A549 (cell line): Measurements from ENCODE around the gene UGT1A10. TPM values are rescaled to one million over a fixed set of nuclear protein-coding genes. Genes with fewer than 3 reads are reported as not detected.

ENCODE experiments used
- ATAC-seq, 2 experiments: fragments of 200-7000 bp in 1 of 2; fragments of >200 bp in 1 of 2; cut with Nextera tagmentation in 1 of 2; cut with Tn5 transposase in 1 of 2; 3 replicates each; pipeline versions ENCODE4 v1.8.0 to v1.9.1; 2018 to 2020; ENCODE audit warnings: mild to moderate bottlenecking in 1 of 2, moderate library complexity in 1 of 2
- CTCF ChIA-PET: fragments of 300-600 bp; sonication (Branson Sonifier 250); formaldehyde crosslinking; extraction: SDS; loops from one replicate; lab custom pipeline; 2021; ENCODE audit warnings: antibody characterized with exemption, inconsistent platforms; lab: Yijun Ruan, JAX
- POLR2A ChIA-PET: fragments of 350-600 bp; formaldehyde crosslinking; extraction: SDS; loops from one replicate; lab custom pipeline; 2021; ENCODE audit warnings: antibody characterized with exemption, inconsistent platforms; lab: Yijun Ruan, JAX
- DNase-seq, 2 experiments: peaks; one replicate each; pipeline versions ENCODE4 v3.0.0 to v3.0.0-alpha.2; 2011 to 2016; ENCODE audit warnings: low read depth in 1 of 2, low spot score in 1 of 2
- FAIRE-seq: peaks from 2 replicates; lab custom pipeline; 2011; peaks lifted over from hg19 to GRCh38; lab: Jason Lieb, UNC
- H3K27ac ChIP-seq, 2 experiments: fragments of >200 bp; sonication (Bioruptor Twin); formaldehyde crosslinking; 3 replicates each; pipeline ENCODE4 v1.5.1; 2016 to 2017
- H3K4me1 ChIP-seq: fragments of >200 bp; sonication (Bioruptor Twin); formaldehyde crosslinking; 3 replicates; pipeline ENCODE4 v1.6.1; 2016
- H3K4me2 ChIP-seq: fragments of >200 bp; sonication (Bioruptor Twin); formaldehyde crosslinking; 3 replicates; pipeline ENCODE4 v1.6.1; 2016
- H3K4me3 ChIP-seq: fragments of >200 bp; sonication (Bioruptor Twin); formaldehyde crosslinking; 3 replicates; pipeline ENCODE4 v1.5.1; 2016
- H3K9me3 ChIP-seq: fragments of >200 bp; sonication (Bioruptor Twin); formaldehyde crosslinking; 3 replicates; pipeline ENCODE4 v1.6.1; 2016
- CEBPB ChIP-seq, 2 experiments: fragments of >200 bp in 1 of 2; sonication (Bioruptor Twin) in 1 of 2; formaldehyde crosslinking in 1 of 2; IDR thresholded peaks; 2 replicates each; pipeline ENCODE4 v1.6.1; 2012 to 2016
- CHD2 ChIP-seq: fragments of 150-350 bp; IDR thresholded peaks from 2 replicates; pipeline ENCODE4 v1.6.1; 2014; ENCODE audit warnings: low read length; ENCODE audit not compliant: partially characterized antibody
- CTCF ChIP-seq: fragments of >200 bp; sonication (Bioruptor Twin); formaldehyde crosslinking; IDR thresholded peaks from 3 replicates; pipeline ENCODE4 v1.5.1; 2016
- EHF ChIP-seq: fragments of 250-450 bp; sonication (Bioruptor Pico); IDR thresholded peaks from 2 replicates; pipeline ENCODE4 v1.5.0; 2020; ENCODE audit warnings: mild to moderate bottlenecking
- EP300 ChIP-seq, 2 experiments: fragments of >200 bp; sonication (Bioruptor Twin); formaldehyde crosslinking; IDR thresholded peaks; 2 replicates in 1 of 2; 3 replicates in 1 of 2; pipeline ENCODE4 v1.6.1; 2016 to 2017
- FOSL2 ChIP-seq, 2 experiments: fragments of 450-650 bp in 1 of 2; fragments of >200 bp in 1 of 2; sonication (Bioruptor Twin) in 1 of 2; formaldehyde crosslinking; IDR thresholded peaks; 2 replicates each; pipeline versions ENCODE4 v1.5.0 to v1.6.1; 2016 to 2020; ENCODE audit warnings: mild to moderate bottlenecking in 1 of 2, moderate library complexity in 1 of 2
- HOXB13 ChIP-seq: fragments of 250-450 bp; sonication (Bioruptor Pico); IDR thresholded peaks from 2 replicates; pipeline ENCODE4 v1.5.0; 2020; ENCODE audit warnings: low read depth, mild to moderate bottlenecking, moderate library complexity
- HOXB5 ChIP-seq: fragments of 250-450 bp; sonication (Bioruptor Pico); IDR thresholded peaks from 2 replicates; pipeline ENCODE4 v1.5.0; 2020; ENCODE audit warnings: mild to moderate bottlenecking, moderate library complexity
- JUN ChIP-seq, 2 experiments: fragments of >200 bp; sonication (Bioruptor Twin); formaldehyde crosslinking; IDR thresholded peaks; 2 replicates in 1 of 2; 3 replicates in 1 of 2; pipeline ENCODE4 v1.6.1; 2016 to 2017
- JUNB ChIP-seq: fragments of >200 bp; sonication (Bioruptor Twin); formaldehyde crosslinking; IDR thresholded peaks from 2 replicates; pipeline ENCODE4 v1.6.1; 2016
- KDM5A ChIP-seq: fragments of 200-600 bp; sonication (generic); IDR thresholded peaks from 2 replicates; pipeline ENCODE4 v1.6.1; 2016; ENCODE audit warnings: antibody characterized with exemption, mild to moderate bottlenecking
- MAZ ChIP-seq: fragments of 150-350 bp; IDR thresholded peaks from 2 replicates; pipeline ENCODE4 v1.6.1; 2014; ENCODE audit warnings: antibody characterized with exemption, low read depth, low read length, borderline replicate concordance
- NFE2L2 ChIP-seq: fragments of 150-350 bp; conservative IDR thresholded peaks from 2 replicates; pipeline ENCODE4 v1.6.1; 2014; ENCODE audit warnings: low read length
- RAD21 ChIP-seq, 2 experiments: fragments of >200 bp in 1 of 2; sonication (Bioruptor Twin) in 1 of 2; formaldehyde crosslinking in 1 of 2; IDR thresholded peaks in 1 of 2; conservative IDR thresholded peaks in 1 of 2; 2 replicates in 1 of 2; 3 replicates in 1 of 2; pipeline ENCODE4 v1.6.1; 2012 to 2018; ENCODE audit warnings: inconsistent platforms in 1 of 2
- RARB ChIP-seq: fragments of 250-450 bp; sonication (Bioruptor Pico); IDR thresholded peaks from 2 replicates; pipeline ENCODE4 v1.8.0; 2021; ENCODE audit warnings: mild to moderate bottlenecking, moderate library complexity
- RCOR1 ChIP-seq: fragments of 150-350 bp; IDR thresholded peaks from 2 replicates; pipeline ENCODE4 v1.6.1; 2014; ENCODE audit warnings: antibody characterized with exemption, low read length, low read depth
- ZSCAN20 ChIP-seq: fragments of 250-450 bp; sonication (Bioruptor Pico); IDR thresholded peaks from 2 replicates; pipeline ENCODE4 v1.8.0; 2022; ENCODE audit warnings: mild to moderate bottlenecking, moderate library complexity
- WGBS: methylation state at CpG from one replicate; pipeline ENCODE4 v1.1.6; 2017; ENCODE audit errors: missing lambda C conversion rate; 5-methylcytosine and 5-hydroxymethylcytosine counted together
- polyA plus RNA-seq, 4 experiments: library from polyadenylated mRNA; depleted of rRNA in 3 of 4; stranded (reverse); fragments of >200 nt; fragmentation: RNase III in 1 of 4; extraction: RNeasy Plus Mini Kit Qiagen cat#74134 plus additional on column Dnase treatment in 1 of 4; gene quantifications; 2 replicates in 3 of 4; 3 replicates in 1 of 4; pipeline ENCODE4 v1.2.3, GENCODE V29; 2011 to 2017
- TF ChIP-seq, protein P1 (sequence below): fragments of 200-600 bp; sonication (generic); IDR thresholded peaks from 2 replicates; pipeline ENCODE4 v1.6.1; 2016; ENCODE audit warnings: antibody characterized with exemption, mild to moderate bottlenecking, moderate library complexity

Gene UGT1A10
- polyA plus RNA-seq, 2 of the 4 experiments (the other 2 are of a cell fraction), result 0.10 TPM; not detected in 1

DNA sequence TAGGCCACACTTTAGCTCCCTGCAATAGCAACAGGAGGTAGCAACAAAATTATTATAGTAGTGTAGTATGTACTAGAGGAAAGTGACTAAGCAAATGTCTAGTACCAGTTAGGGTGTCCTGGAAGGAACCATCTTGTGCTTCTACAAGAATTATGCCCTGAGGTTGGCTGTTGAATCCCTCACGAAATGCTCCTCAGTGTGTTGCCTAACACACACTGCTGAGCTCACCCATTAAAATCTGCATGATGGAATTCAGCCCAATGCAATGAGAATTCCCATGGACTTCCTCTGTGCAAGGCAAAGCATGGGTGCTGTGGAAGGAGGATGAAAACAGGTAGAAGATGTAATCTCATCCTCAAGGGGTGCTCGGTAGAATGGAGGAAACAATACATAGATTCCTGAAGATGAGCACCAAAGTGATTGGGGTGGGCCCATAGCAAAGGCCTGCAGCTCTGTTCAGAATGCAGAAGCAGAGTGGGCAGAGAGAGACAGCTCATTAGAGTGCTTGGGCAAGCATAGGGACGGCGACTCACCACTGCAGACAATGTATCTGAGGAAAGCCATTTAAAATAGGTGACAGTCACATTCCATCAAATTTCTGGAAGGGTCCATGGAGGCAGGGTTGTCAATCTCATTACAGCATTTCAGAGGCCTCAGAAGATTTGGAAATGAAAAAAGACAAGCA, 44.3 kb downstream of the UGT1A10 start (continued):
- no peak for TF ChIP-seq CTCF

- Histone ChIP-seq H3K4me1 (peaks cover 9% of the 10 kb centered on the region; the same call in 1 of the 3 replicates), H3K9me3 (peaks cover 15% of the 10 kb centered on the region), H3K4me3 (no peak within 1 kb of the TSS)
- POLR2A ChIA-PET, result no interaction called here
- TF ChIP-seq NFE2L2, result no peak
- peak; percentile 20; the same call in 1 of the 2 replicates for TF ChIP-seq JUNB
- no peak for TF ChIP-seq JUN (IDR thresholded peaks at IDR 0.05)
- TF ChIP-seq CHD2, result no peak
- 0 out of 4 replicates have a peak, but pooled peaks of 1 of the 2 experiments have one; percentile 15 for TF ChIP-seq CEBPB (IDR thresholded peaks at IDR 0.05)
- TF ChIP-seq FOSL2 (IDR thresholded peaks at IDR 0.05), result no peak
- TF ChIP-seq FOSL2 (CRISPR knock-in tag; IDR thresholded peaks at IDR 0.05), result no peak
- peak in 1 of 2 experiments; percentile 33; a peak in 1 of 5 replicates for TF ChIP-seq EP300 (IDR thresholded peaks at IDR 0.05)
- no peak for TF ChIP-seq ZSCAN20 (CRISPR knock-in tag)
- TF ChIP-seq, all 56 proteins: peak for 3
- DNase-seq (no peak), FAIRE-seq (no peak), ATAC-seq (peak in 1 of 2 experiments; percentile 26; a peak in 2 of 6 replicates)
- Histone ChIP-seq H3K27ac (peak within 1 kb of the TSS; percentile 45 to 80), H3K4me2 (no peak within 1 kb of the TSS)
- WGBS, result 81% methylated on average over 5 of the region's 5 CpGs
- CTCF ChIA-PET, result interaction anchor here (0.5 to 1.8 kb wide), 4 partner anchors 10 to 1201 kb away, joined by 3 to 4 read pairs (median 4); no protein-coding TSS in a partner anchor
Observed at GRCh38 chr2:233681521-233682099, 45.4 kb downstream of the UGT1A10 start, which contains the start of gene UGT1A7. UGT1A7 (plus strand) TSS chr2:233681901; CDS start chr2:233681938, 37 bp downstream.

GRCh38 chr2:233684640-233685039, 48.4 kb downstream of the UGT1A10 start:
- no peak for DNase-seq
- TF ChIP-seq MAZ (no peak), HOXB5 (CRISPR knock-in tag) (no peak), RCOR1 (no peak)
- CTCF ChIA-PET, result no interaction called here

DNA sequence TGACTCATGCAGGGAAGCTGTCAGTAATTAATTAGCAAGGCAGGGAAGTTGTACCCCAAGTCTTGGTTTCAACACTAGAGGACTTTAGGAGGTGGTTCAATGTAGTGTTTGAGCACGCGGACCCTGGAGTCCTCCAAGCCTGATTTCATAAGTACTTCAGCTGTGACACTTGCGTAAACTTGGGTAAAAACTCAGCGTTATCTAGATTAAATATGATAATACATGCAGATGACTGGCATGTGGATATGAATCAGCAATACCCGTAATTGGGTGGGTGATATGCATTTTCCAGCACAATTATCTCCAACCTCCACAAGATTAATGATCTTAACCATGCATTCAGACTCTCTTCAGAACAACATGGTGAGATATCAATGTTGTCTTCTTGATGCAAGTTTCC, 50.7 kb downstream of the UGT1A10 start:
- Histone ChIP-seq H3K4me3 (no peak overlapping the region), H3K4me2 (no peak overlapping the region), H3K4me1 (peaks cover 30% of the 10 kb centered on the region), H3K27ac (peak overlapping the region; percentile 41 to 85; a peak in 5 of 6 replicates), H3K9me3 (peaks cover 37% of the 10 kb centered on the region; the same call in 2 of the 3 replicates)
- CTCF ChIA-PET, result no interaction called here
- TF ChIP-seq CTCF (no peak), CEBPB (IDR thresholded peaks at IDR 0.05) (no peak), HOXB13 (no peak), RARB (CRISPR knock-in tag) (no peak), JUNB (no peak), KDM5A (no peak), RAD21 (conservative IDR thresholded peaks at IDR 0.05 in 1 of 2, IDR thresholded peaks at IDR 0.05 in 1 of 2) (no peak), EHF (CRISPR knock-in tag) (no peak)
- TF ChIP-seq, protein P1, sequence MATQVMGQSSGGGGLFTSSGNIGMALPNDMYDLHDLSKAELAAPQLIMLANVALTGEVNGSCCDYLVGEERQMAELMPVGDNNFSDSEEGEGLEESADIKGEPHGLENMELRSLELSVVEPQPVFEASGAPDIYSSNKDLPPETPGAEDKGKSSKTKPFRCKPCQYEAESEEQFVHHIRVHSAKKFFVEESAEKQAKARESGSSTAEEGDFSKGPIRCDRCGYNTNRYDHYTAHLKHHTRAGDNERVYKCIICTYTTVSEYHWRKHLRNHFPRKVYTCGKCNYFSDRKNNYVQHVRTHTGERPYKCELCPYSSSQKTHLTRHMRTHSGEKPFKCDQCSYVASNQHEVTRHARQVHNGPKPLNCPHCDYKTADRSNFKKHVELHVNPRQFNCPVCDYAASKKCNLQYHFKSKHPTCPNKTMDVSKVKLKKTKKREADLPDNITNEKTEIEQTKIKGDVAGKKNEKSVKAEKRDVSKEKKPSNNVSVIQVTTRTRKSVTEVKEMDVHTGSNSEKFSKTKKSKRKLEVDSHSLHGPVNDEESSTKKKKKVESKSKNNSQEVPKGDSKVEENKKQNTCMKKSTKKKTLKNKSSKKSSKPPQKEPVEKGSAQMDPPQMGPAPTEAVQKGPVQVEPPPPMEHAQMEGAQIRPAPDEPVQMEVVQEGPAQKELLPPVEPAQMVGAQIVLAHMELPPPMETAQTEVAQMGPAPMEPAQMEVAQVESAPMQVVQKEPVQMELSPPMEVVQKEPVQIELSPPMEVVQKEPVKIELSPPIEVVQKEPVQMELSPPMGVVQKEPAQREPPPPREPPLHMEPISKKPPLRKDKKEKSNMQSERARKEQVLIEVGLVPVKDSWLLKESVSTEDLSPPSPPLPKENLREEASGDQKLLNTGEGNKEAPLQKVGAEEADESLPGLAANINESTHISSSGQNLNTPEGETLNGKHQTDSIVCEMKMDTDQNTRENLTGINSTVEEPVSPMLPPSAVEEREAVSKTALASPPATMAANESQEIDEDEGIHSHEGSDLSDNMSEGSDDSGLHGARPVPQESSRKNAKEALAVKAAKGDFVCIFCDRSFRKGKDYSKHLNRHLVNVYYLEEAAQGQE, result no peak
- WGBS, result 94% methylated on average over 5 of the region's 5 CpGs
- ATAC-seq, result no peak
- no peak for DNase-seq
- no peak for FAIRE-seq
- POLR2A ChIA-PET, result no interaction called here

More at GRCh38 chr2:233684640-233685039, 48.4 kb downstream of the UGT1A10 start:
- POLR2A ChIA-PET, result no interaction called here
- Histone ChIP-seq H3K4me2 (no peak overlapping the region), H3K9me3 (peaks cover 35% of the 10 kb centered on the region; the same call in 2 of the 3 replicates), H3K27ac (peak overlapping the region; percentile 32 to 38; a peak in 4 of 6 replicates), H3K4me1 (peaks cover 19% of the 10 kb centered on the region), H3K4me3 (no peak overlapping the region)
- no peak for FAIRE-seq
- WGBS, result 79% methylated on average over 1 of the region's 1 CpG
- ATAC-seq, result no peak
